Thyroid gland (tissue), 4 donors: Measurements from ENCODE around the gene TENM3. TPM values are rescaled to one million over a fixed set of nuclear protein-coding genes. Genes with fewer than 3 reads are reported as not detected.

Source experiments
- small RNA-seq: library from RNA; depleted of rRNA; stranded (forward); fragments of <200 nt; gene quantifications from one replicate; pipeline ENCODE3, GENCODE V24; 2016
- total RNA-seq, 4 donors: library from RNA; depleted of rRNA; stranded (reverse); fragments of >200 nt; gene quantifications; one replicate each; pipeline ENCODE4 v1.2.3, GENCODE V29; 2016

TENM3 gene
- total RNA-seq, 4 donors from 2014 or later, result 41.8 to 82.2 (median 68.1) TPM

Small RNA genes within 50 kb of the gene (small RNA-seq; reads per million reads assigned to genes)
- gene RN7SKP67, result not detected
- not detected for gene RNU2-34P
